Activated CD4-positive, CD25-positive, alpha-beta regulatory T cell (primary cell): Measurements from ENCODE around the gene COCH.
A peak's percentile ranks its signal among the peaks of the same experiment; 100 is the strongest.

Experiments
- DNase-seq, 4 experiments: peaks; one replicate each; lab custom pipeline; 2025; lab: John Stamatoyannopoulos, UW

COCH gene

GRCh38 chr14:30874120-30874998, at the start of gene COCH:
Gene COCH, plus strand, starts transcription at chr14:30874559. Its CDS starts 380 bp downstream, at chr14:30874939.
- DNase-seq = peak in 1 of 4 experiments; percentile 9

- DNase-seq = no peak
Measured at GRCh38 chr14:30826070-30826469, 48.3 kb upstream of the COCH start.

GRCh38 chr14:30829853-30830252, 44.5 kb upstream of the COCH start:
- no peak for DNase-seq

GRCh38 chr14:30834353-30834752, 40.0 kb upstream of the COCH start:
- no peak for DNase-seq

- DNase-seq = no peak
Measured at GRCh38 chr14:30838351-30838750, 36.0 kb upstream of the COCH start.

GRCh38 chr14:30840086-30840779, 34.1 kb upstream of the COCH start:
- no peak for DNase-seq

GRCh38 chr14:30842431-30842830, 31.9 kb upstream of the COCH start:
- DNase-seq = no peak

GRCh38 chr14:30848449-30849240, 25.7 kb upstream of the COCH start:
- DNase-seq = no peak

- no peak for DNase-seq
Measured at GRCh38 chr14:30849354-30849753, 25.0 kb upstream of the COCH start.

- no peak for DNase-seq
Measured at GRCh38 chr14:30849983-30850382, 24.4 kb upstream of the COCH start.

- DNase-seq = no peak
Measured at GRCh38 chr14:30853946-30854345, 20.4 kb upstream of the COCH start.

- no peak for DNase-seq
Measured at GRCh38 chr14:30854492-30854891, 19.9 kb upstream of the COCH start.

GRCh38 chr14:30855345-30856037, 18.9 kb upstream of the COCH start:
- no peak for DNase-seq

GRCh38 chr14:30861200-30861599, 13.2 kb upstream of the COCH start:
- DNase-seq = no peak

- DNase-seq = no peak
Measured at GRCh38 chr14:30864934-30865333, 9.4 kb upstream of the COCH start.

GRCh38 chr14:30868736-30869135, 5.6 kb upstream of the COCH start:
- DNase-seq = no peak

- DNase-seq = no peak
Measured at GRCh38 chr14:30869551-30870155, 4.7 kb upstream of the COCH start.

GRCh38 chr14:30872602-30873001, 1.8 kb upstream of the COCH start:
- no peak for DNase-seq

- no peak for DNase-seq
Measured at GRCh38 chr14:30873308-30874119, 845 bp upstream of the COCH start.

GRCh38 chr14:30874999-30875787, 834 bp downstream of the COCH start:
- DNase-seq = no peak
